Measurements from ENCODE around the gene MAP4K4.

Gene MAP4K4

GRCh38 chr2:101710471-101711318, 13.2 kb downstream of the MAP4K4 start:
- no peak for TF ChIP-seq CTCF (IDR thresholded peaks at IDR 0.05; ENCODE audit: low read depth, low read length)
- DNase-seq (ENCODE audit: extremely low read depth, low read depth) = no peak

DNA sequence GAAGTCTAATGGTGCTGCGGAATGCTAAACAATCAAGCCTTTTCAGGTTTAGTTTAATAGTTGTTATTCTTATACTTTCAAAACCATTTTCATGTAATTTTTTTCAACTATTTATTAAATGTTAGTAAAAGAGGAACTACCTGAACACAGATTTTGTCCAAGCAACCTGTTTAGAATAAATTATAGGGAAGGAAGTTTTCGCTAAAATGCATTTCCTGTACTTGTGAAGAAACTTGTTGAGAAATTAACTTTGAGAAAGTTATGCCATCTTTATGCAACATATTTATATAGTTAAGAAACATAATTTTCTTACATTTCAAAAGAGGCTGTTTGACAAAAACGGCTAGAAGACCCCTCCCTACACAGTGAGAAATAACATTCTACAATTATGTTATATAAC, 16.6 kb downstream of the MAP4K4 start:
- TF ChIP-seq CTCF (IDR thresholded peaks at IDR 0.05; ENCODE audit: low read depth, low read length) = no peak
- no peak for DNase-seq (ENCODE audit: extremely low read depth, low read depth)

GRCh38 chr2:101717071-101717845, 19.8 kb downstream of the MAP4K4 start:
- no peak for DNase-seq (ENCODE audit: extremely low read depth, low read depth)

GRCh38 chr2:101718479-101718878, 21.0 kb downstream of the MAP4K4 start:
- TF ChIP-seq CTCF (IDR thresholded peaks at IDR 0.05; ENCODE audit: low read depth, low read length) = no peak
- DNase-seq (ENCODE audit: extremely low read depth, low read depth) = no peak

More at GRCh38 chr2:101717071-101717845, 19.8 kb downstream of the MAP4K4 start:
- no peak for TF ChIP-seq CTCF (IDR thresholded peaks at IDR 0.05; ENCODE audit: low read depth, low read length)

DNA sequence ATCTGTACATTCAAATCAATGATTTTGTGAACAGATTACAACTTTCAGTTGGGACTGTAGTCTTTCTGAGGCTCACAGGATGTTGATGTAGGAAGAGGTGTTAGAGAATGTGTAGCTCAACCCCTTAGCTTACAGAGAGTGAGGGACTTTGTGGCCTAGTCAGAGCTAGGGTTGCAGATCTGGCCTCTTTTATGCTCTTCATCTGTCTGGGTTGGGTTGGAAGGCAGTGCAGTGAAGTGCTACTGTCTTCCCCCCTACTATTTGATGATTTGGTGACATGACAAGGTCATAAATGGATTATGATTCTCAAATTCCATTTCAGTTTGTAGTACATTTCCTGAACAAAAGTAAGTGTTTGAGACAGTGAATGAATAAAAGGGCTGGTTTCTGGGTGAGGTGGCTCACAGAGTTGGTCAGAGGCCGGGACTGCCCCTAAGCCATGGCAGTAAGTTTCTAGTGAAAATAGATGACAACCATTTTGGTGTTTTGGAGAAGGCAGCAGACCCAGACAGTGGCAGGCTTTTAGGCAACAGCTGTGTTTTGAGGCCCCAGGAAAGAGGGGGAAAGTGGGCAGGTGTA, 21.6 kb downstream of the MAP4K4 start:
- TF ChIP-seq CTCF (IDR thresholded peaks at IDR 0.05; ENCODE audit: low read depth, low read length) = no peak
- DNase-seq (ENCODE audit: extremely low read depth, low read depth) = no peak

- TF ChIP-seq CTCF (IDR thresholded peaks at IDR 0.05; ENCODE audit: low read depth, low read length) = no peak
- no peak for DNase-seq (ENCODE audit: extremely low read depth, low read depth)
Measured at GRCh38 chr2:101720732-101721131, 23.2 kb downstream of the MAP4K4 start.

DNA sequence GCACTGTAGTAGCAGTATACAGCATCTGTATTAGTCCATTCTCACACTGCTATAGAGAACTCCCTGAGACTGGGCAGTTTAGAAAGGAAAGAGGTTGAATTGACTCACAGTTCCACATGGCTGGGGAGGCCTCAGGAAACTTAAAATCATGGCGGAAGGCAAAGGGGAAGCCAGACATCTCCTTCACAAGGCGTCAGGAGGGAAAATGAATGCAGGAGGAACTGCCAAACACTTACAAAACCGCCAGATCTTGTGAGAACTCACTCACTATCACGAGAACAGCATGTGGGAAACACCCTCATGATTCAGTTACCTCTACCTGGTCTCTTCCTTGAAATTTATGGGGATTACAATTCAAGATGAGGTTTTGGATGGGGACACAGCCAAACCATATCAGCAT, 25.4 kb downstream of the MAP4K4 start:
- TF ChIP-seq CTCF (IDR thresholded peaks at IDR 0.05; ENCODE audit: low read depth, low read length) = no peak
- DNase-seq (ENCODE audit: extremely low read depth, low read depth) = no peak

All from AG09319 (cell line).